Gastroesophageal sphincter (tissue), 4 donors: Measurements from ENCODE around the gene COPA. TPM values are rescaled to one million over a fixed set of nuclear protein-coding genes. Genes with fewer than 3 reads are reported as not detected.
A peak's percentile ranks its signal among the peaks of the same experiment; 100 is the strongest.

Experiments
- ATAC-seq: fragments of 150-250 bp; one replicate; pipeline ENCODE4 v1.9.1; 2016; ENCODE audit warnings: mild to moderate bottlenecking, moderate library complexity
- H3K27ac ChIP-seq, 4 donors: fragments of 200-600 bp; sonication (generic) in 3 of 4; 1 replicate in 3 of 4; 2 replicates in 1 of 4; pipeline ENCODE4 v1.5.1; 2016 to 2019
- H3K27me3 ChIP-seq: fragments of 200-600 bp; sonication (generic); one replicate; pipeline ENCODE4 v1.5.1; 2019
- H3K36me3 ChIP-seq, 2 donors: fragments of 200-600 bp; sonication (generic); one replicate each; pipeline ENCODE4 v1.5.1; 2019; ENCODE audit warnings: control low read depth in 1 of 2
- H3K4me1 ChIP-seq, 3 donors: fragments of 200-600 bp; sonication (generic); 1 replicate in 2 of 3; 2 replicates in 1 of 3; pipeline ENCODE4 v1.5.1; 2016 to 2019; ENCODE audit warnings: control low read depth in 2 of 3
- H3K4me3 ChIP-seq, 2 donors: fragments of 200-600 bp; sonication (generic); one replicate each; pipeline ENCODE4 v1.5.1; 2019; ENCODE audit warnings: mild to moderate bottlenecking in 1 of 2, moderate library complexity in 1 of 2
- H3K9me3 ChIP-seq, 3 donors: fragments of 200-600 bp; sonication (generic); one replicate each; pipeline ENCODE4 v1.5.1; 2017 to 2019; ENCODE audit warnings: control low read depth in 2 of 3
- CTCF ChIP-seq, 4 experiments: fragments of 200-600 bp in 2 of 4; fragments of 450-650 bp in 2 of 4; sonication (generic) in 1 of 4; IDR thresholded peaks; one replicate each; pipeline ENCODE4 v1.5.1; 2017 to 2019; ENCODE audit warnings: antibody characterized with exemption in 4 of 4, mild to moderate bottlenecking in 2 of 4, moderate library complexity in 2 of 4
- EP300 ChIP-seq: sonication (generic); formaldehyde crosslinking; IDR thresholded peaks from one replicate; pipeline ENCODE4 v1.6.1; 2017; ENCODE audit warnings: antibody characterized with exemption, mild to moderate bottlenecking
- POLR2A ChIP-seq, 2 donors: fragments of 450-650 bp; IDR thresholded peaks; one replicate each; pipeline ENCODE4 v1.6.1; 2017; ENCODE audit warnings: antibody characterized with exemption in 2 of 2, mild to moderate bottlenecking in 2 of 2, moderate library complexity in 1 of 2
- POLR2AphosphoS5 ChIP-seq: sonication (generic); formaldehyde crosslinking; IDR thresholded peaks from one replicate; pipeline ENCODE4 v1.6.1; 2017; ENCODE audit warnings: antibody characterized with exemption
- WGBS, 2 donors: methylation state at CpG; one replicate each; pipeline ENCODE4 v1.1.5; 2018; ENCODE audit warnings: low coverage in 1 of 2; 5-methylcytosine and 5-hydroxymethylcytosine counted together
- total RNA-seq, 4 donors: library from RNA; depleted of rRNA; stranded (reverse); fragments of >200 nt; gene quantifications; one replicate each; pipeline ENCODE4 v1.1.0, GENCODE V29; 2016

The COPA gene
- total RNA-seq, 4 donors from 2014 or later: 92.3 to 127 (median 111) TPM

GRCh38 chr1:160359559-160360226, 16.6 kb upstream of the COPA start:
- H3K4me1 ChIP-seq: no peaks in the 10 kb centered on the region
- 72 to 75% methylated on average over 8 of the region's 9 CpGs for WGBS, 2 donors
- no peak for ATAC-seq
- H3K4me3 ChIP-seq: no peak overlapping the region
- H3K27me3 ChIP-seq: no peaks in the 10 kb centered on the region
- H3K27ac ChIP-seq: no peak overlapping the region
- peaks cover 0 to 63% of the 10 kb centered on the region in 2 donors for H3K36me3 ChIP-seq
- TF ChIP-seq POLR2AphosphoS5 (no peak), POLR2A (IDR thresholded peaks at IDR 0.05) (no peak), CTCF (IDR thresholded peaks at IDR 0.05) (no peak), EP300 (no peak)
- H3K9me3 ChIP-seq: no peaks in the 10 kb centered on the region

- H3K4me1 ChIP-seq: no peaks in the 10 kb centered on the region
- H3K36me3 ChIP-seq: peaks cover 0 to 79% of the 10 kb centered on the region in 2 donors
- no peak overlapping the region for H3K27ac ChIP-seq
- no peaks in the 10 kb centered on the region for H3K9me3 ChIP-seq
- no peak for ATAC-seq
- 69 to 89% methylated on average over 1 to 4 of the region's 4 CpGs for WGBS, 2 donors
- TF ChIP-seq POLR2A (IDR thresholded peaks at IDR 0.05) (no peak), EP300 (no peak), POLR2AphosphoS5 (no peak), CTCF (IDR thresholded peaks at IDR 0.05) (no peak)
- no peak overlapping the region for H3K4me3 ChIP-seq
- no peaks in the 10 kb centered on the region for H3K27me3 ChIP-seq
Measured at GRCh38 chr1:160358073-160358472, 15.0 kb upstream of the COPA start.

- no peaks in the 10 kb centered on the region for H3K4me1 ChIP-seq
- H3K27me3 ChIP-seq: no peaks in the 10 kb centered on the region
- peaks cover 0 to 86% of the 10 kb centered on the region in 2 donors for H3K36me3 ChIP-seq
- ATAC-seq: peak; percentile 35
- WGBS, 2 donors: 83 to 89% methylated on average over 3 to 5 of the region's 7 CpGs
- no peak overlapping the region for H3K27ac ChIP-seq
- no peaks in the 10 kb centered on the region for H3K9me3 ChIP-seq
- no peak for TF ChIP-seq EP300
- no peak for TF ChIP-seq POLR2A (IDR thresholded peaks at IDR 0.05)
- no peak for TF ChIP-seq CTCF (IDR thresholded peaks at IDR 0.05)
- TF ChIP-seq POLR2AphosphoS5: no peak
- no peak overlapping the region for H3K4me3 ChIP-seq
Measured at GRCh38 chr1:160357286-160358002, 14.4 kb upstream of the COPA start.

- WGBS, 2 donors: 25 to 56% methylated on average over 1 to 2 of the region's 5 CpGs
- no peaks in the 10 kb centered on the region for H3K4me1 ChIP-seq
- H3K4me3 ChIP-seq: no peak overlapping the region
- no peak overlapping the region for H3K27ac ChIP-seq
- no peaks in the 10 kb centered on the region for H3K27me3 ChIP-seq
- ATAC-seq: no peak
- H3K36me3 ChIP-seq: peaks cover 0 to 100% of the 10 kb centered on the region in 2 donors
- no peaks in the 10 kb centered on the region for H3K9me3 ChIP-seq
- TF ChIP-seq POLR2AphosphoS5 (no peak), CTCF (IDR thresholded peaks at IDR 0.05) (peak in 1 of 4 experiments; percentile 38)
Measured at GRCh38 chr1:160354388-160354985, 11.4 kb upstream of the COPA start.
